K562 (cell line): ENCODE results near the gene CCDC32. TPM values are rescaled to one million over a fixed set of nuclear protein-coding genes. Genes with fewer than 3 reads are reported as not detected.

ENCODE experiments used
- CCAR2 ChIP-seq: fragments of 200-400 bp; formaldehyde crosslinking; IDR thresholded peaks from 2 replicates; pipeline ENCODE4 v1.6.1; 2017; ENCODE audit warnings: mild to moderate bottlenecking, low read depth, low read length
- CSDE1 ChIP-seq, 2 experiments: fragments of 450-650 bp; IDR thresholded peaks; 2 replicates each; pipeline ENCODE4 v1.6.1; 2016; ENCODE audit warnings: mild to moderate bottlenecking in 1 of 2
- GMEB1 ChIP-seq: fragments of 250-450 bp; sonication (Bioruptor Pico); IDR thresholded peaks from 2 replicates; pipeline ENCODE4 v1.4.0; 2020; ENCODE audit warnings: mild to moderate bottlenecking
- KDM5B ChIP-seq: fragments of 200-600 bp; sonication (generic); IDR thresholded peaks from 2 replicates; pipeline ENCODE4 v1.6.1; 2012; ENCODE audit warnings: low read depth, mild to moderate bottlenecking, moderate library complexity, low read length, control low read depth, inconsistent platforms; ENCODE audit not compliant: insufficient replicate concordance
- MECOM ChIP-seq: fragments of 250-450 bp; sonication (Bioruptor Pico); IDR thresholded peaks from 2 replicates; pipeline ENCODE4 v1.8.0; 2022; ENCODE audit warnings: inconsistent platforms
- POLR2H ChIP-seq: IDR thresholded peaks from 2 replicates; pipeline ENCODE4 v1.6.1; 2016; ENCODE audit warnings: missing genetic modification characterization, low read depth, mild to moderate bottlenecking, control low read depth, missing compliant biosample characterization, moderate library complexity
- PRPF4 ChIP-seq: fragments of 200-400 bp; formaldehyde crosslinking; IDR thresholded peaks from one replicate; pipeline ENCODE4 v1.6.1; 2017; ENCODE audit warnings: low read length, low read depth, mild to moderate bottlenecking; ENCODE audit not compliant: insufficient read depth, poor library complexity, severe bottlenecking
- SREBF2 ChIP-seq: sonication (generic); formaldehyde crosslinking; IDR thresholded peaks from 2 replicates; pipeline ENCODE4 v1.4.0; 2020; ENCODE audit warnings: mild to moderate bottlenecking, missing genetic modification reagents
- ZBTB5 ChIP-seq: fragments of 450-650 bp; IDR thresholded peaks from 2 replicates; pipeline ENCODE4 v1.6.1; 2017; ENCODE audit warnings: antibody characterized with exemption
- ZFP1 ChIP-seq: fragments of 450-650 bp; formaldehyde crosslinking; IDR thresholded peaks from 2 replicates; pipeline ENCODE4 v1.4.0; 2020; ENCODE audit warnings: mild to moderate bottlenecking, mixed read lengths
- ZNF699 ChIP-seq: fragments of 250-450 bp; sonication (Bioruptor Pico); IDR thresholded peaks from 2 replicates; pipeline ENCODE4 v1.8.0; 2021; ENCODE audit warnings: mild to moderate bottlenecking, moderate library complexity; ENCODE audit not compliant: insufficient replicate concordance
- polyA plus RNA-seq, 8 experiments: library from polyadenylated mRNA; depleted of rRNA in 4 of 8; stranded (reverse) in 5 of 8; unstranded in 3 of 8; fragments of >200 nt; fragmentation: Nextera tagmentation in 2 of 8; fragmentation: Illumina TruSeq in 1 of 8; extraction: Ambion mirVana in 2 of 8; extraction: Trizol in 1 of 8; gene quantifications; 2 replicates each; pipeline versions ENCODE4 v1.2.1 to v1.2.3, GENCODE V29; 2011 to 2014; ENCODE audit warnings: inconsistent platforms in 1 of 8, missing spikeins in 1 of 8
- total RNA-seq, 7 experiments: library from RNA; depleted of rRNA in 6 of 7; stranded (reverse); fragments of >200 nt in 6 of 7; fragmentation: Illumina TruSeq in 2 of 7; extraction: Trizol in 2 of 7; gene quantifications; 2 replicates each; pipeline versions ENCODE4 v1.2.1 to v1.2.3, GENCODE V29; 2011 to 2021; ENCODE audit warnings: low replicate concordance in 1 of 7
- TF ChIP-seq, protein P1 (sequence below), 2 experiments: fragments of 450-650 bp in 1 of 2; IDR thresholded peaks; 2 replicates each; pipeline ENCODE4 v1.6.1; 2011 to 2017; ENCODE audit warnings: low read depth in 2 of 2, antibody characterized with exemption in 1 of 2, borderline replicate concordance in 1 of 2, low read length in 1 of 2, mild to moderate bottlenecking in 1 of 2, mixed read lengths in 1 of 2; ENCODE audit not compliant: control insufficient read depth in 1 of 2
- TF ChIP-seq, protein P2 (sequence below): sonication (generic); formaldehyde crosslinking; IDR thresholded peaks from 2 replicates; pipeline ENCODE4 v1.8.0; 2022; ENCODE audit warnings: missing genetic modification reagents, mild to moderate bottlenecking, moderate library complexity, borderline replicate concordance
- TF ChIP-seq, protein P3 (sequence below): fragments of 250-450 bp; sonication (Bioruptor Pico); IDR thresholded peaks from 2 replicates; pipeline ENCODE4 v1.4.0; 2020

The CCDC32 gene
- total and polyA plus RNA-seq, 9 of the 15 experiments (the other 6 are each of a cell fraction or from before 2014, with no cell fraction given), result 22.2 to 94.8 (median 37.1) TPM

GRCh38 chr15:40511472-40512133, 53.2 kb downstream of the CCDC32 start (continued):
- TF ChIP-seq, protein P1, sequence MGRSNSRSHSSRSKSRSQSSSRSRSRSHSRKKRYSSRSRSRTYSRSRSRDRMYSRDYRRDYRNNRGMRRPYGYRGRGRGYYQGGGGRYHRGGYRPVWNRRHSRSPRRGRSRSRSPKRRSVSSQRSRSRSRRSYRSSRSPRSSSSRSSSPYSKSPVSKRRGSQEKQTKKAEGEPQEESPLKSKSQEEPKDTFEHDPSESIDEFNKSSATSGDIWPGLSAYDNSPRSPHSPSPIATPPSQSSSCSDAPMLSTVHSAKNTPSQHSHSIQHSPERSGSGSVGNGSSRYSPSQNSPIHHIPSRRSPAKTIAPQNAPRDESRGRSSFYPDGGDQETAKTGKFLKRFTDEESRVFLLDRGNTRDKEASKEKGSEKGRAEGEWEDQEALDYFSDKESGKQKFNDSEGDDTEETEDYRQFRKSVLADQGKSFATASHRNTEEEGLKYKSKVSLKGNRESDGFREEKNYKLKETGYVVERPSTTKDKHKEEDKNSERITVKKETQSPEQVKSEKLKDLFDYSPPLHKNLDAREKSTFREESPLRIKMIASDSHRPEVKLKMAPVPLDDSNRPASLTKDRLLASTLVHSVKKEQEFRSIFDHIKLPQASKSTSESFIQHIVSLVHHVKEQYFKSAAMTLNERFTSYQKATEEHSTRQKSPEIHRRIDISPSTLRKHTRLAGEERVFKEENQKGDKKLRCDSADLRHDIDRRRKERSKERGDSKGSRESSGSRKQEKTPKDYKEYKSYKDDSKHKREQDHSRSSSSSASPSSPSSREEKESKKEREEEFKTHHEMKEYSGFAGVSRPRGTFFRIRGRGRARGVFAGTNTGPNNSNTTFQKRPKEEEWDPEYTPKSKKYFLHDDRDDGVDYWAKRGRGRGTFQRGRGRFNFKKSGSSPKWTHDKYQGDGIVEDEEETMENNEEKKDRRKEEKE (IDR thresholded peaks at IDR 0.05; ENCODE audit: borderline replicate concordance in 1 of 2, control insufficient read depth in 1 of 2, low read depth in 2 of 2, low read length in 1 of 2), result no peak
- TF ChIP-seq SREBF2 (CRISPR knock-in tag) (no peak), ZFP1 (CRISPR knock-in tag) (no peak), KDM5B (peak; percentile 90), CSDE1 (IDR thresholded peaks at IDR 0.05) (no peak), CCAR2 (no peak), POLR2H (tag) (peak; percentile 85), GMEB1 (peak; percentile 65; the same call in 1 of the 2 replicates), ZBTB5 (no peak), MECOM (CRISPR knock-in tag) (no peak), PRPF4 (no peak), ZNF699 (CRISPR knock-in tag) (no peak)
- TF ChIP-seq, protein P2, sequence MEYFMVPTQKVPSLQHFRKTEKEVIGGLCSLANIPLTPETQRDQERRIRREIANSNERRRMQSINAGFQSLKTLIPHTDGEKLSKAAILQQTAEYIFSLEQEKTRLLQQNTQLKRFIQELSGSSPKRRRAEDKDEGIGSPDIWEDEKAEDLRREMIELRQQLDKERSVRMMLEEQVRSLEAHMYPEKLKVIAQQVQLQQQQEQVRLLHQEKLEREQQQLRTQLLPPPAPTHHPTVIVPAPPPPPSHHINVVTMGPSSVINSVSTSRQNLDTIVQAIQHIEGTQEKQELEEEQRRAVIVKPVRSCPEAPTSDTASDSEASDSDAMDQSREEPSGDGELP (CRISPR knock-in tag), result peak; percentile 81
- TF ChIP-seq, protein P3, sequence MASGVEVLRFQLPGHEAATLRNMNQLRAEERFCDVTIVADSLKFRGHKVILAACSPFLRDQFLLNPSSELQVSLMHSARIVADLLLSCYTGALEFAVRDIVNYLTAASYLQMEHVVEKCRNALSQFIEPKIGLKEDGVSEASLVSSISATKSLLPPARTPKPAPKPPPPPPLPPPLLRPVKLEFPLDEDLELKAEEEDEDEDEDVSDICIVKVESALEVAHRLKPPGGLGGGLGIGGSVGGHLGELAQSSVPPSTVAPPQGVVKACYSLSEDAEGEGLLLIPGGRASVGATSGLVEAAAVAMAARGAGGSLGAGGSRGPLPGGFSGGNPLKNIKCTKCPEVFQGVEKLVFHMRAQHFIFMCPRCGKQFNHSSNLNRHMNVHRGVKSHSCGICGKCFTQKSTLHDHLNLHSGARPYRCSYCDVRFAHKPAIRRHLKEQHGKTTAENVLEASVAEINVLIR (CRISPR knock-in tag), result no peak
